Measurements from ENCODE around the gene DPY19L3. TPM values are rescaled to one million over a fixed set of nuclear protein-coding genes. Genes with fewer than 3 reads are reported as not detected.
"Not testable (repeated sequence)": the region's sequence is repeated elsewhere in the genome, so short reads cannot be mapped to it uniquely, and the experiment has no call there.

DPY19L3 gene
- polyA plus RNA-seq, 1 donor = 36.8 TPM

GRCh38 chr19:32415246-32415645, 9.7 kb downstream of the DPY19L3 start:
- WGBS (ENCODE audit: insufficient coverage, low lambda C conversion rate) = 73% methylated on average over 2 of the region's 5 CpGs
- H3K36me3 ChIP-seq (ENCODE audit: control insufficient read depth, insufficient read depth, low read length) = peaks cover 47% of the 10 kb centered on the region
- H3K27ac ChIP-seq (ENCODE audit: low read length) = no peak overlapping the region
- H3K9me3 ChIP-seq (ENCODE audit: control insufficient read depth, low read depth, low read length) = no peaks in the 10 kb centered on the region
- no peak for DNase-seq
- H3K4me1 ChIP-seq (ENCODE audit: control insufficient read depth, insufficient read depth, low read length) = no peaks in the 10 kb centered on the region
- H3K27me3 ChIP-seq (ENCODE audit: control insufficient read depth, insufficient read depth, low read length) = no peaks in the 10 kb centered on the region
- no peak overlapping the region for H3K4me3 ChIP-seq (ENCODE audit: low read length)

GRCh38 chr19:32415669-32416068, 10.1 kb downstream of the DPY19L3 start:
- 93% methylated on average over 2 of the region's 5 CpGs for WGBS (ENCODE audit: insufficient coverage, low lambda C conversion rate)

GRCh38 chr19:32416749-32417456, 11.3 kb downstream of the DPY19L3 start:
- Histone ChIP-seq H3K9me3 (ENCODE audit: control insufficient read depth, low read depth, low read length) (no peaks in the 10 kb centered on the region), H3K4me1 (ENCODE audit: control insufficient read depth, insufficient read depth, low read length) (no peaks in the 10 kb centered on the region), H3K4me3 (ENCODE audit: low read length) (no peak overlapping the region), H3K27ac (ENCODE audit: low read length) (no peak overlapping the region), H3K36me3 (ENCODE audit: control insufficient read depth, insufficient read depth, low read length) (peaks cover 39% of the 10 kb centered on the region), H3K27me3 (ENCODE audit: control insufficient read depth, insufficient read depth, low read length) (no peaks in the 10 kb centered on the region)
- DNase-seq = no peak
- no CpG with 5 or more reads among the region's 8 CpGs for WGBS (ENCODE audit: insufficient coverage, low lambda C conversion rate)

More at GRCh38 chr19:32415669-32416068, 10.1 kb downstream of the DPY19L3 start:
- H3K9me3 ChIP-seq (ENCODE audit: control insufficient read depth, low read depth, low read length) = no peaks in the 10 kb centered on the region
- H3K27me3 ChIP-seq (ENCODE audit: control insufficient read depth, insufficient read depth, low read length) = no peaks in the 10 kb centered on the region
- no peaks in the 10 kb centered on the region for H3K4me1 ChIP-seq (ENCODE audit: control insufficient read depth, insufficient read depth, low read length)
- no peak for DNase-seq
- no peak overlapping the region for H3K4me3 ChIP-seq (ENCODE audit: low read length)
- H3K27ac ChIP-seq (ENCODE audit: low read length) = no peak overlapping the region
- peaks cover 49% of the 10 kb centered on the region for H3K36me3 ChIP-seq (ENCODE audit: control insufficient read depth, insufficient read depth, low read length)

GRCh38 chr19:32418155-32418554, 12.6 kb downstream of the DPY19L3 start:
- no peak for DNase-seq
- no peaks in the 10 kb centered on the region for H3K4me1 ChIP-seq (ENCODE audit: control insufficient read depth, insufficient read depth, low read length)
- no peaks in the 10 kb centered on the region for H3K9me3 ChIP-seq (ENCODE audit: control insufficient read depth, low read depth, low read length)
- WGBS (ENCODE audit: insufficient coverage, low lambda C conversion rate) = 80% methylated on average over 1 of the region's 3 CpGs
- H3K27me3 ChIP-seq (ENCODE audit: control insufficient read depth, insufficient read depth, low read length) = no peaks in the 10 kb centered on the region
- H3K4me3 ChIP-seq (ENCODE audit: low read length) = no peak overlapping the region
- peaks cover 35% of the 10 kb centered on the region for H3K36me3 ChIP-seq (ENCODE audit: control insufficient read depth, insufficient read depth, low read length)
- H3K27ac ChIP-seq (ENCODE audit: low read length) = no peak overlapping the region

- Histone ChIP-seq H3K4me3 (ENCODE audit: low read length) (no peak overlapping the region), H3K4me1 (ENCODE audit: control insufficient read depth, insufficient read depth, low read length) (no peaks in the 10 kb centered on the region), H3K36me3 (ENCODE audit: control insufficient read depth, insufficient read depth, low read length) (peaks cover 14% of the 10 kb centered on the region), H3K27me3 (ENCODE audit: control insufficient read depth, insufficient read depth, low read length) (no peaks in the 10 kb centered on the region), H3K9me3 (ENCODE audit: control insufficient read depth, low read depth, low read length) (no peaks in the 10 kb centered on the region), H3K27ac (ENCODE audit: low read length) (no peak overlapping the region)
- peak in 1 of 2 donors; percentile 26 for DNase-seq
- WGBS (ENCODE audit: insufficient coverage, low lambda C conversion rate) = 88% methylated on average over 1 of the region's 7 CpGs
These were observed 16.2 kb downstream of the DPY19L3 start for GRCh38 chr19:32421589-32422361.

GRCh38 chr19:32422435-32422834, 16.9 kb downstream of the DPY19L3 start:
- 100% methylated on average over 1 of the region's 3 CpGs for whole genome bisulfite sequencing (ENCODE audit: insufficient coverage, low lambda C conversion rate)
- Histone ChIP-seq H3K9me3 (ENCODE audit: control insufficient read depth, low read depth, low read length) (no peaks in the 10 kb centered on the region), H3K4me1 (ENCODE audit: control insufficient read depth, insufficient read depth, low read length) (no peaks in the 10 kb centered on the region), H3K36me3 (ENCODE audit: control insufficient read depth, insufficient read depth, low read length) (peaks cover 16% of the 10 kb centered on the region), H3K4me3 (ENCODE audit: low read length) (no peak overlapping the region), H3K27ac (ENCODE audit: low read length) (no peak overlapping the region), H3K27me3 (ENCODE audit: control insufficient read depth, insufficient read depth, low read length) (no peaks in the 10 kb centered on the region)
- DNase-seq = no peak

- H3K9me3 ChIP-seq (ENCODE audit: control insufficient read depth, low read depth, low read length); DNase-seq; H3K27ac ChIP-seq (ENCODE audit: low read length); H3K27me3 ChIP-seq (ENCODE audit: control insufficient read depth, insufficient read depth, low read length); H3K4me3 ChIP-seq (ENCODE audit: low read length); H3K4me1 ChIP-seq (ENCODE audit: control insufficient read depth, insufficient read depth, low read length): not testable (repeated sequence)
- WGBS (ENCODE audit: insufficient coverage, low lambda C conversion rate) = no CpG with 5 or more reads among the region's 3 CpGs
- H3K36me3 ChIP-seq (ENCODE audit: control insufficient read depth, insufficient read depth, low read length) = peaks cover 13% of the 10 kb centered on the region
These were observed 18.4 kb downstream of the DPY19L3 start for GRCh38 chr19:32423944-32424343.

GRCh38 chr19:32427536-32427935, 22.0 kb downstream of the DPY19L3 start:
- DNase-seq = no peak
- WGBS (ENCODE audit: insufficient coverage, low lambda C conversion rate) = 83% methylated on average over 1 of the region's 3 CpGs
- Histone ChIP-seq H3K4me1 (ENCODE audit: control insufficient read depth, insufficient read depth, low read length) (no peaks in the 10 kb centered on the region), H3K36me3 (ENCODE audit: control insufficient read depth, insufficient read depth, low read length) (peaks cover 8% of the 10 kb centered on the region), H3K27me3 (ENCODE audit: control insufficient read depth, insufficient read depth, low read length) (no peaks in the 10 kb centered on the region), H3K4me3 (ENCODE audit: low read length) (no peak overlapping the region), H3K27ac (ENCODE audit: low read length) (no peak overlapping the region), H3K9me3 (ENCODE audit: control insufficient read depth, low read depth, low read length) (no peaks in the 10 kb centered on the region)

- peaks cover 48% of the 10 kb centered on the region for H3K36me3 ChIP-seq (ENCODE audit: control insufficient read depth, insufficient read depth, low read length)
These were observed 31.1 kb downstream of the DPY19L3 start for GRCh38 chr19:32436692-32437091.

GRCh38 chr19:32437096-32437495, 31.5 kb downstream of the DPY19L3 start:
- H3K27me3 ChIP-seq (ENCODE audit: control insufficient read depth, insufficient read depth, low read length) = no peaks in the 10 kb centered on the region
- no peak overlapping the region for H3K4me3 ChIP-seq (ENCODE audit: low read length)
- DNase-seq = no peak
- no CpG with 5 or more reads among the region's 1 CpG for WGBS (ENCODE audit: insufficient coverage, low lambda C conversion rate)
- no peaks in the 10 kb centered on the region for H3K4me1 ChIP-seq (ENCODE audit: control insufficient read depth, insufficient read depth, low read length)
- peaks cover 48% of the 10 kb centered on the region for H3K36me3 ChIP-seq (ENCODE audit: control insufficient read depth, insufficient read depth, low read length)
- no peaks in the 10 kb centered on the region for H3K9me3 ChIP-seq (ENCODE audit: control insufficient read depth, low read depth, low read length)
- H3K27ac ChIP-seq (ENCODE audit: low read length) = no peak overlapping the region

More at GRCh38 chr19:32436692-32437091, 31.1 kb downstream of the DPY19L3 start:
- WGBS (ENCODE audit: insufficient coverage, low lambda C conversion rate) = 95% methylated on average over 2 of the region's 6 CpGs
- H3K9me3 ChIP-seq (ENCODE audit: control insufficient read depth, low read depth, low read length) = no peaks in the 10 kb centered on the region
- no peaks in the 10 kb centered on the region for H3K4me1 ChIP-seq (ENCODE audit: control insufficient read depth, insufficient read depth, low read length)
- H3K27ac ChIP-seq (ENCODE audit: low read length) = no peak overlapping the region
- no peaks in the 10 kb centered on the region for H3K27me3 ChIP-seq (ENCODE audit: control insufficient read depth, insufficient read depth, low read length)
- H3K4me3 ChIP-seq (ENCODE audit: low read length) = no peak overlapping the region
- no peak for DNase-seq

Data from large intestine (tissue), 3 donors.